ENCODE results near the gene DGKD.
A peak's percentile ranks its signal among the peaks of the same experiment; 100 is the strongest.

DGKD gene

GRCh38 chr2:233402346-233402745 lies 48.1 kb downstream of the DGKD start:
- no peak for TF ChIP-seq CTCF (IDR thresholded peaks at IDR 0.05; ENCODE audit: low read depth, low read length, missing control alignments)
- no peak for DNase-seq (ENCODE audit: extremely low read depth, low read depth)
- no peak overlapping the region for H3K4me3 ChIP-seq (replicated peaks; ENCODE audit: low read depth, low read length)

- no peak for DNase-seq (ENCODE audit: extremely low read depth, low read depth)
- no peak for TF ChIP-seq CTCF (IDR thresholded peaks at IDR 0.05; ENCODE audit: low read depth, low read length, missing control alignments)
- no peak overlapping the region for H3K4me3 ChIP-seq (replicated peaks; ENCODE audit: low read depth, low read length)
These were observed 48.5 kb downstream of the DGKD start for GRCh38 chr2:233402789-233403188.

- DNase-seq (ENCODE audit: extremely low read depth, low read depth): no peak
- peak; percentile 72 for TF ChIP-seq CTCF (IDR thresholded peaks at IDR 0.05; ENCODE audit: low read depth, low read length, missing control alignments)
These were observed 49.9 kb downstream of the DGKD start for GRCh38 chr2:233404222-233404621.

GRCh38 chr2:233406865-233407264 lies 52.6 kb downstream of the DGKD start:
- no peak for DNase-seq (ENCODE audit: extremely low read depth, low read depth)

More at GRCh38 chr2:233404222-233404621, 49.9 kb downstream of the DGKD start:
- H3K4me3 ChIP-seq (replicated peaks; ENCODE audit: low read depth, low read length): no peak overlapping the region

GRCh38 chr2:233407771-233408181 lies 53.5 kb downstream of the DGKD start:
- TF ChIP-seq CTCF (IDR thresholded peaks at IDR 0.05; ENCODE audit: low read depth, low read length, missing control alignments): no peak
- H3K4me3 ChIP-seq (replicated peaks; ENCODE audit: low read depth, low read length): no peak overlapping the region
- no peak for DNase-seq (ENCODE audit: extremely low read depth, low read depth)

More at GRCh38 chr2:233406865-233407264, 52.6 kb downstream of the DGKD start:
- no peak for TF ChIP-seq CTCF (IDR thresholded peaks at IDR 0.05; ENCODE audit: low read depth, low read length, missing control alignments)
- no peak overlapping the region for H3K4me3 ChIP-seq (replicated peaks; ENCODE audit: low read depth, low read length)

- H3K4me3 ChIP-seq (replicated peaks; ENCODE audit: low read depth, low read length): no peak overlapping the region
- DNase-seq (ENCODE audit: extremely low read depth, low read depth): no peak
- TF ChIP-seq CTCF (IDR thresholded peaks at IDR 0.05; ENCODE audit: low read depth, low read length, missing control alignments): no peak
These were observed 54.3 kb downstream of the DGKD start for GRCh38 chr2:233408366-233409285.

All from HFF-Myc (cell line).